Trophoblast cell (in vitro differentiated cells and primary cell): ENCODE data around the gene UGT1A3.

ENCODE experiments used
- DNase-seq, 2 donors: peaks; one replicate each; pipeline ENCODE4 v3.0.0-alpha.2; 2016
- H2AFZ ChIP-seq: 2 replicates; pipeline ENCODE4 v1.6.1; 2013; ENCODE audit warnings: low read length, moderate library complexity, mild to moderate bottlenecking; ENCODE audit not compliant: insufficient read depth, poor library complexity
- H2AK5ac ChIP-seq: 2 replicates; pipeline ENCODE4 v1.6.1; 2013; ENCODE audit warnings: mild to moderate bottlenecking, low read length
- H2BK120ac ChIP-seq: 2 replicates; pipeline ENCODE4 v1.6.1; 2013; ENCODE audit warnings: low read length, mild to moderate bottlenecking, moderate library complexity; ENCODE audit not compliant: insufficient read depth, poor library complexity
- H2BK12ac ChIP-seq: 2 replicates; pipeline ENCODE4 v1.6.1; 2013; ENCODE audit warnings: mild to moderate bottlenecking, low read length, moderate library complexity
- H2BK5ac ChIP-seq: 2 replicates; pipeline ENCODE4 v1.6.1; 2013; ENCODE audit warnings: low read length, low read depth, moderate library complexity, mild to moderate bottlenecking; ENCODE audit not compliant: poor library complexity
- H3K14ac ChIP-seq: 2 replicates; pipeline ENCODE4 v1.6.1; 2013; ENCODE audit warnings: mild to moderate bottlenecking, low read length
- H3K18ac ChIP-seq: 2 replicates; pipeline ENCODE4 v1.6.1; 2013; ENCODE audit warnings: mild to moderate bottlenecking, low read length
- H3K23ac ChIP-seq: 2 replicates; pipeline ENCODE4 v1.6.1; 2013; ENCODE audit warnings: low read length
- H3K27ac ChIP-seq: 2 replicates; pipeline ENCODE4 v1.5.1; 2013; ENCODE audit warnings: low read depth, mild to moderate bottlenecking, inconsistent platforms, low read length, moderate library complexity
- H3K27me3 ChIP-seq: 2 replicates; pipeline ENCODE4 v1.6.1; 2013; ENCODE audit warnings: inconsistent platforms, mild to moderate bottlenecking, low read length, moderate library complexity; ENCODE audit not compliant: insufficient read depth
- H3K36me3 ChIP-seq, 2 experiments: 1 replicate in 1 of 2; 2 replicates in 1 of 2; pipeline ENCODE4 v1.6.1; 2013; ENCODE audit warnings: low read length in 2 of 2, mild to moderate bottlenecking in 2 of 2, moderate library complexity in 1 of 2; ENCODE audit not compliant: insufficient read depth in 2 of 2, control insufficient read depth in 1 of 2
- H3K4ac ChIP-seq: 2 replicates; pipeline ENCODE4 v1.6.1; 2013; ENCODE audit warnings: low read depth, mild to moderate bottlenecking, low read length, moderate library complexity
- H3K4me1 ChIP-seq, 2 experiments: 1 replicate in 1 of 2; 2 replicates in 1 of 2; pipeline ENCODE4 v1.6.1; 2013; ENCODE audit warnings: low read length in 2 of 2, mild to moderate bottlenecking in 2 of 2, moderate library complexity in 1 of 2; ENCODE audit not compliant: insufficient read depth in 2 of 2, control insufficient read depth in 1 of 2
- H3K4me2 ChIP-seq: 2 replicates; pipeline ENCODE4 v1.6.1; 2013; ENCODE audit warnings: inconsistent platforms, mild to moderate bottlenecking, low read length, moderate library complexity
- H3K4me3 ChIP-seq: 2 replicates; pipeline ENCODE4 v1.5.1; 2013; ENCODE audit warnings: mild to moderate bottlenecking, low read depth, low read length, inconsistent platforms
- H3K79me1 ChIP-seq: one replicate; pipeline ENCODE4 v1.6.1; 2013; ENCODE audit warnings: low read length
- H3K79me2 ChIP-seq: 2 replicates; pipeline ENCODE4 v1.6.1; 2013; ENCODE audit warnings: low read length, mild to moderate bottlenecking; ENCODE audit not compliant: control insufficient read depth, insufficient read depth, poor library complexity
- H3K9ac ChIP-seq: 2 replicates; pipeline ENCODE4 v1.6.1; 2013; ENCODE audit warnings: mild to moderate bottlenecking, low read length
- H3K9me3 ChIP-seq: 2 replicates; pipeline ENCODE4 v1.6.1; 2013; ENCODE audit warnings: low read depth, mild to moderate bottlenecking, control low read depth, inconsistent platforms, low read length; ENCODE audit not compliant: insufficient read depth
- H4K12ac ChIP-seq: 2 replicates; pipeline ENCODE4 v1.6.1; 2013; ENCODE audit warnings: low read depth, mild to moderate bottlenecking, low read length, moderate library complexity
- H4K8ac ChIP-seq: 2 replicates; pipeline ENCODE4 v1.6.1; 2013; ENCODE audit warnings: low read depth, mild to moderate bottlenecking, low read length, moderate library complexity
- H4K91ac ChIP-seq: one replicate; pipeline ENCODE4 v1.6.1; 2013; ENCODE audit warnings: low read depth, mild to moderate bottlenecking, low read length, moderate library complexity
- WGBS: extraction: QIAGEN DNeasy Blood & Tissue Kit; methylation state at CpG from one replicate; pipeline ENCODE4 v1.1.7; 2013; ENCODE audit warnings: missing lambda C conversion rate; ENCODE audit not compliant: insufficient read length, insufficient coverage; ENCODE audit errors: extremely low coverage; 5-methylcytosine and 5-hydroxymethylcytosine counted together

Gene UGT1A3

DNA sequence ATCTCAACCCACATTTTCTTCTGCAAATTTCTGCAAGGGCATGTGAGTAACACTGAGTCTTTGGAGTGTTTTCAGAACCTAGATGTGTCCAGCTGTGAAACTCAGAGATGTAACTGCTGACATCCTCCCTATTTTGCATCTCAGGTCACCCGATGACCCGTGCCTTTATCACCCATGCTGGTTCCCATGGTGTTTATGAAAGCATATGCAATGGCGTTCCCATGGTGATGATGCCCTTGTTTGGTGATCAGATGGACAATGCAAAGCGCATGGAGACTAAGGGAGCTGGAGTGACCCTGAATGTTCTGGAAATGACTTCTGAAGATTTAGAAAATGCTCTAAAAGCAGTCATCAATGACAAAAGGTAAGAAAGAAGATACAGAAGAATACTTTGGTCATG lies 39.2 kb downstream of the UGT1A3 start:
- no CpG with 5 or more reads among the region's 4 CpGs for WGBS
- no peak overlapping the region for H2BK120ac ChIP-seq
- no peak overlapping the region for H3K23ac ChIP-seq
- DNase-seq: no peak
- H3K27ac ChIP-seq: no peak overlapping the region
- H3K79me2 ChIP-seq: no peaks in the 10 kb centered on the region
- H3K27me3 ChIP-seq: no peaks in the 10 kb centered on the region
- H4K91ac ChIP-seq: no peak overlapping the region
- no peak overlapping the region for H2AK5ac ChIP-seq
- H3K4me1 ChIP-seq: no peaks in the 10 kb centered on the region
- H3K4me3 ChIP-seq: no peak overlapping the region
- H4K8ac ChIP-seq: no peak overlapping the region
- no peak overlapping the region for H3K4ac ChIP-seq
- H3K9me3 ChIP-seq: peaks cover 7% of the 10 kb centered on the region
- no peaks in the 10 kb centered on the region for H3K79me1 ChIP-seq
- H3K18ac ChIP-seq: no peak overlapping the region
- H2BK5ac ChIP-seq: no peak overlapping the region
- H2BK12ac ChIP-seq: no peak overlapping the region
- H3K4me2 ChIP-seq: no peak overlapping the region
- no peaks in the 10 kb centered on the region for H3K36me3 ChIP-seq
- H4K12ac ChIP-seq: no peak overlapping the region
- no peak overlapping the region for H3K9ac ChIP-seq
- no peak overlapping the region for H2AFZ ChIP-seq
- no peak overlapping the region for H3K14ac ChIP-seq

DNA sequence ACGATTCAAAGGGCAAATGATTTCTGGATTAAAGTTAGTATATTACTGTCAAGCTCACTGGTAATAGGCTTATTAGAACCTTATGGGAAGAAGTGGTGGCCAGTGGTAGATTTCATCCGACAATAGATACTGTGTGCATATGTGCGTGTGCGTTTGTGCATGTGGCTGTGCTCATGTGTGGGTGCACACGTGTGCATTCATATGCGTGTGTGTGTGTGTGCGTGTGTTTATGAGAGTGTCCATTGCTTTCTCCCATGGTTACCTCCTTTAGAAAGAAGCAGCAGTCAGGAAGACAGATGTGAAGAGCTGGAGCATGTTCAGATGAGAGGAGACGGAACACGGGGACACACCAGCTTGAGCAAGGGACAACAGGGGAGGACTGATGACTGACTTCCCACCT lies 40.4 kb downstream of the UGT1A3 start:
- DNase-seq: no peak
- H3K9ac ChIP-seq: no peak overlapping the region
- no peak overlapping the region for H2BK12ac ChIP-seq
- H2AFZ ChIP-seq: no peak overlapping the region
- H4K12ac ChIP-seq: no peak overlapping the region
- H3K23ac ChIP-seq: no peak overlapping the region
- H3K79me2 ChIP-seq: no peaks in the 10 kb centered on the region
- H3K14ac ChIP-seq: no peak overlapping the region
- no peak overlapping the region for H3K4ac ChIP-seq
- H3K27me3 ChIP-seq: no peaks in the 10 kb centered on the region
- H4K8ac ChIP-seq: no peak overlapping the region
- H3K4me3 ChIP-seq: no peak overlapping the region
- H3K4me1 ChIP-seq: no peaks in the 10 kb centered on the region
- WGBS: no CpG with 5 or more reads among the region's 9 CpGs
- no peak overlapping the region for H2AK5ac ChIP-seq
- H3K18ac ChIP-seq: no peak overlapping the region
- no peak overlapping the region for H2BK5ac ChIP-seq
- no peak overlapping the region for H2BK120ac ChIP-seq
- H3K36me3 ChIP-seq: no peaks in the 10 kb centered on the region
- H3K9me3 ChIP-seq: peaks cover 7% of the 10 kb centered on the region
- H3K27ac ChIP-seq: no peak overlapping the region
- no peaks in the 10 kb centered on the region for H3K79me1 ChIP-seq
- no peak overlapping the region for H4K91ac ChIP-seq
- no peak overlapping the region for H3K4me2 ChIP-seq

DNA sequence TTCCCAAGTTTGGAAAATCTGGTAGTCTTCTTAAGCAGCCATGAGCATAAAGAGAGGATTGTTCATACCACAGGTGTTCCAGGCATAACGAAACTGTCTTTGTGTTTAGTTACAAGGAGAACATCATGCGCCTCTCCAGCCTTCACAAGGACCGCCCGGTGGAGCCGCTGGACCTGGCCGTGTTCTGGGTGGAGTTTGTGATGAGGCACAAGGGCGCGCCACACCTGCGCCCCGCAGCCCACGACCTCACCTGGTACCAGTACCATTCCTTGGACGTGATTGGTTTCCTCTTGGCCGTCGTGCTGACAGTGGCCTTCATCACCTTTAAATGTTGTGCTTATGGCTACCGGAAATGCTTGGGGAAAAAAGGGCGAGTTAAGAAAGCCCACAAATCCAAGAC lies 43.3 kb downstream of the UGT1A3 start:
- Histone ChIP-seq H3K14ac (no peak overlapping the region), H3K4ac (no peak overlapping the region), H3K79me2 (no peaks in the 10 kb centered on the region), H3K36me3 (no peaks in the 10 kb centered on the region), H2AK5ac (no peak overlapping the region), H2BK120ac (no peak overlapping the region), H2AFZ (no peak overlapping the region), H3K4me1 (no peaks in the 10 kb centered on the region), H3K23ac (no peak overlapping the region), H3K9me3 (peaks cover 13% of the 10 kb centered on the region), H4K91ac (no peak overlapping the region), H3K27me3 (no peaks in the 10 kb centered on the region), H3K4me2 (no peak overlapping the region), H3K18ac (no peak overlapping the region), H3K27ac (no peak overlapping the region), H3K79me1 (no peaks in the 10 kb centered on the region), H3K4me3 (no peak overlapping the region), H4K8ac (no peak overlapping the region), H4K12ac (no peak overlapping the region), H2BK12ac (no peak overlapping the region), H3K9ac (no peak overlapping the region), H2BK5ac (no peak overlapping the region)
- peak in 1 of 2 donors; percentile 1 for DNase-seq
- no CpG with 5 or more reads among the region's 16 CpGs for WGBS

DNA sequence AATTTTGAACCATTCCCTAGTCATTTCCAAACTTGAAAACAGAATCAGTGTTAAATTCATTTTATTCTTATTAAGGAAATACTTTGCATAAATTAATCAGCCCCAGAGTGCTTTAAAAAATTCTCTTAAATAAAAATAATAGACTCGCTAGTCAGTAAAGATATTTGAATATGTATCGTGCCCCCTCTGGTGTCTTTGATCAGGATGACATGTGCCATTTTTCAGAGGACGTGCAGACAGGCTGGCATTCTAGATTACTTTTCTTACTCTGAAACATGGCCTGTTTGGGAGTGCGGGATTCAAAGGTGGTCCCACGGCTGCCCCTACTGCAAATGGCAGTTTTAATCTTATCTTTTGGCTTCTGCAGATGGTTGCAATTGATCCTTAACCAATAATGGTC lies 43.7 kb downstream of the UGT1A3 start:
- no peak for DNase-seq

More for the DNA sequence above, 43.7 kb downstream of the UGT1A3 start:
- Histone ChIP-seq H3K4me3 (no peak overlapping the region), H4K12ac (no peak overlapping the region), H3K79me1 (no peaks in the 10 kb centered on the region), H3K14ac (no peak overlapping the region), H3K79me2 (no peaks in the 10 kb centered on the region), H3K36me3 (no peaks in the 10 kb centered on the region), H3K18ac (no peak overlapping the region), H3K9me3 (peaks cover 15% of the 10 kb centered on the region), H4K91ac (no peak overlapping the region), H3K4me1 (no peaks in the 10 kb centered on the region), H3K27ac (no peak overlapping the region), H2BK5ac (no peak overlapping the region), H4K8ac (no peak overlapping the region), H3K9ac (no peak overlapping the region), H3K4me2 (no peak overlapping the region), H3K4ac (no peak overlapping the region), H2AK5ac (no peak overlapping the region), H3K23ac (no peak overlapping the region), H2BK120ac (no peak overlapping the region), H2AFZ (no peak overlapping the region), H3K27me3 (no peaks in the 10 kb centered on the region), H2BK12ac (no peak overlapping the region)
- WGBS: no CpG with 5 or more reads among the region's 5 CpGs
